GM23338 (cell line): Measurements from ENCODE around the gene SUPT3H. TPM values are rescaled to one million over a fixed set of nuclear protein-coding genes. Genes with fewer than 3 reads are reported as not detected.

ENCODE experiments used
- ATAC-seq: fragments of 200-7000 bp; cut with Tn5 transposase; 3 replicates; pipeline ENCODE4 v1.9.1; 2020
- DNase-seq: peaks from one replicate; pipeline ENCODE4 v3.0.0-alpha.2; 2015; ENCODE audit warnings: low spot score
- H2AFZ ChIP-seq: fragments of 200-600 bp; sonication (generic); 2 replicates; pipeline ENCODE4 v1.8.0; 2016; ENCODE audit warnings: antibody characterized with exemption, mild to moderate bottlenecking, moderate library complexity
- H3F3A ChIP-seq: fragments of 200-600 bp; sonication (generic); replicated peaks from 2 replicates; pipeline ENCODE4 v1.8.0; 2017; ENCODE audit warnings: antibody characterized with exemption, mixed run types, low read depth
- H3K27ac ChIP-seq: fragments of 200-600 bp; sonication (generic); 2 replicates; pipeline ENCODE4 v1.6.1; 2016; ENCODE audit warnings: low read depth
- H3K27me3 ChIP-seq: fragments of 200-600 bp; sonication (generic); 2 replicates; pipeline ENCODE4 v1.8.0; 2016; ENCODE audit warnings: mild to moderate bottlenecking, mixed run types, moderate library complexity; ENCODE audit not compliant: insufficient read depth
- H3K36me3 ChIP-seq: fragments of 200-600 bp; sonication (generic); 2 replicates; pipeline ENCODE4 v1.8.0; 2016; ENCODE audit warnings: mild to moderate bottlenecking; ENCODE audit not compliant: insufficient read depth
- H3K4me1 ChIP-seq: fragments of 200-600 bp; sonication (generic); 2 replicates; pipeline ENCODE4 v1.8.0; 2016; ENCODE audit warnings: mild to moderate bottlenecking, moderate library complexity; ENCODE audit not compliant: insufficient read depth
- H3K4me2 ChIP-seq: fragments of 200-600 bp; sonication (generic); 2 replicates; pipeline ENCODE4 v1.7.1; 2017; ENCODE audit warnings: mixed run types
- H3K4me3 ChIP-seq: fragments of 200-600 bp; sonication (generic); 2 replicates; pipeline ENCODE4 v1.6.1; 2016; ENCODE audit warnings: mixed run types
- H3K79me2 ChIP-seq: fragments of 200-600 bp; sonication (generic); replicated peaks from 2 replicates; pipeline ENCODE4 v1.8.0; 2017; ENCODE audit warnings: mild to moderate bottlenecking; ENCODE audit not compliant: insufficient read depth
- H3K9me2 ChIP-seq: fragments of 200-600 bp; sonication (generic); 2 replicates; pipeline ENCODE4 v1.8.0; 2017; ENCODE audit not compliant: insufficient read depth
- H4K20me1 ChIP-seq: fragments of 200-600 bp; sonication (generic); replicated peaks from 2 replicates; pipeline ENCODE4 v1.8.0; 2017; ENCODE audit warnings: mild to moderate bottlenecking; ENCODE audit not compliant: insufficient read depth
- H3K27ac Mint-ChIP-seq: 2 replicates; pipeline ENCODE4 v1.8.0; 2020; ENCODE audit warnings: inconsistent platforms, mild to moderate bottlenecking, moderate library complexity, mixed read lengths
- H3K27me3 Mint-ChIP-seq: 3 replicates; pipeline ENCODE4 v1.8.0; 2022; ENCODE audit warnings: low read depth, mild to moderate bottlenecking, moderate library complexity, mixed read lengths, inconsistent platforms; ENCODE audit not compliant: insufficient read depth, poor library complexity
- H3K36me3 Mint-ChIP-seq: 3 replicates; pipeline ENCODE4 v1.8.0; 2021; ENCODE audit warnings: low read depth, mild to moderate bottlenecking, inconsistent platforms, moderate library complexity, mixed read lengths
- H3K4me1 Mint-ChIP-seq: 3 replicates; pipeline ENCODE4 v1.8.0; 2020; ENCODE audit warnings: mild to moderate bottlenecking, inconsistent platforms, mixed read lengths
- H3K4me3 Mint-ChIP-seq: 3 replicates; pipeline ENCODE4 v1.8.0; 2021; ENCODE audit warnings: moderate library complexity, mild to moderate bottlenecking, inconsistent platforms, mixed read lengths
- H3K9me3 Mint-ChIP-seq: 3 replicates; pipeline ENCODE4 v1.8.0; 2020; ENCODE audit warnings: moderate library complexity, mild to moderate bottlenecking, inconsistent platforms, mixed read lengths
- CREB1 ChIP-seq: fragments of 250-450 bp; sonication (Bioruptor Pico); IDR thresholded peaks from 2 replicates; pipeline ENCODE4 v1.5.0; 2020; ENCODE audit warnings: low read depth, mild to moderate bottlenecking, moderate library complexity
- EZH2phosphoT487 ChIP-seq: fragments of 200-600 bp; sonication (generic); IDR thresholded peaks from one replicate; pipeline ENCODE4 v1.8.1; 2018; ENCODE audit warnings: antibody characterized with exemption; ENCODE audit not compliant: unreplicated experiment
- JUNB ChIP-seq: IDR thresholded peaks from one replicate; pipeline ENCODE4 v1.6.1; 2016; ENCODE audit warnings: antibody characterized with exemption; ENCODE audit not compliant: unreplicated experiment
- STAT1 ChIP-seq: IDR thresholded peaks from one replicate; pipeline ENCODE4 v1.6.1; 2016; ENCODE audit warnings: antibody characterized with exemption; ENCODE audit not compliant: unreplicated experiment
- ZNF331 ChIP-seq: fragments of 250-450 bp; sonication (Bioruptor Pico); IDR thresholded peaks from 2 replicates; pipeline ENCODE4 v1.5.0; 2020; ENCODE audit warnings: low read depth, mild to moderate bottlenecking, moderate library complexity
- polyA plus RNA-seq: library from polyadenylated mRNA; unstranded; fragments of >200 nt; fragmentation: Nextera tagmentation; extraction: Ambion mirVana; gene quantifications from 2 replicates; pipeline ENCODE4 v1.2.1, GENCODE V29; 2016
- total RNA-seq: library from RNA; depleted of rRNA; stranded (reverse); fragments of >200 nt; shearing (Covaris generic); gene quantifications from 2 replicates; pipeline ENCODE4 v1.2.3, GENCODE V29; 2014
- TF ChIP-seq, protein P1 (sequence below): IDR thresholded peaks from one replicate; pipeline ENCODE4 v1.6.1; 2018; ENCODE audit warnings: antibody characterized with exemption; ENCODE audit not compliant: unreplicated experiment
- TF ChIP-seq, protein P2 (sequence below): fragments of 250-450 bp; sonication (Bioruptor Pico); IDR thresholded peaks from 2 replicates; pipeline ENCODE4 v1.5.0; 2020; ENCODE audit warnings: mild to moderate bottlenecking, moderate library complexity
- TF ChIP-seq, protein P3 (sequence below), 2 experiments: fragments of 200-600 bp in 1 of 2; sonication (generic) in 1 of 2; conservative IDR thresholded peaks; 2 replicates each; pipeline versions ENCODE4 v1.5.1 to v1.6.1; 2016 to 2017; ENCODE audit warnings: antibody characterized with exemption in 2 of 2, low read depth in 2 of 2, mild to moderate bottlenecking in 2 of 2, moderate library complexity in 1 of 2

The SUPT3H gene
- total and polyA plus RNA-seq, 2 experiments from 2014 or later = 11.4 to 30.1 TPM

DNA sequence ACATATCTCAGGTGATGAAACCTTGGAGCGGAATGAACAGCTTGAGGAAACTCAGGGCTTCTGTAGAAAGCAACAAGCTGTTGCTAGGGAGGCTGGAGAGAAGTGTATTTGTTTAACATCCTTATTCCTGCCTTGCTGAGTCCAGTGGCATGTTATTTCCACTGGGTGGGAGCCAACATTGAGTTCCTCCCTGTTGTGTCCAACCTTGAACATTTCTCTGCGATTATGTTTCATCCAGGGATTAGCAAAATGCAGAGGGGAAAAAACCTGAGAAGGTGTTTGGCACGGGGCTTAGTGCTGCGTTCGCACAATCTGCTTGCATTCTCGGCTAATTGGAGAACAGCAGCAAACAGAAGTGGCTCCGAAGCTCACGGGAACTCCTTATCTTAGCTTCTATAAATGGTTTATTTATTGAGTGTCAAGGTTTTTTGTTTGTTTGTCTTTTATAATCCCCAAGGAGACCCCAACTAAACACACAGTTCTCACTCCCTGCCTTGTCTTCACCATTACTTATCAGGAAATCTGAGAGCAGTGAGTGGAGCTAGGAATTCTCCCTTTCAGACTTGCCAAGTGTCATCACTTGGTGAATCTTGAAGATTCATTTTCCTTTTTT is 577.5 kb downstream of the SUPT3H start:
- H2AFZ ChIP-seq = no peak overlapping the region
- no peaks in the 10 kb centered on the region for H3F3A ChIP-seq
- no peak overlapping the region for H3K4me3 Mint-ChIP-seq
- DNase-seq = no peak
- H3K27ac Mint-ChIP-seq = no peak overlapping the region
- H3K4me3 ChIP-seq = no peak overlapping the region
- no peak overlapping the region for H3K27ac ChIP-seq
- H3K4me1 Mint-ChIP-seq = peaks cover 14% of the 10 kb centered on the region; the same call in 2 of the 3 replicates
- H3K27me3 Mint-ChIP-seq = no peaks in the 10 kb centered on the region
- no peaks in the 10 kb centered on the region for H3K27me3 ChIP-seq
- no peaks in the 10 kb centered on the region for H3K36me3 Mint-ChIP-seq
- H3K9me3 Mint-ChIP-seq = no peaks in the 10 kb centered on the region
- no peak for TF ChIP-seq ZNF331 (CRISPR knock-in tag)
- no peak for TF ChIP-seq STAT1
- no peak for TF ChIP-seq CREB1
- no peak for TF ChIP-seq EZH2phosphoT487
- H3K79me2 ChIP-seq = no peaks in the 10 kb centered on the region
- peaks cover 20% of the 10 kb centered on the region for H3K4me1 ChIP-seq
- H3K4me2 ChIP-seq = no peak overlapping the region
- peaks cover 7% of the 10 kb centered on the region for H3K9me2 ChIP-seq
- H3K36me3 ChIP-seq = no peaks in the 10 kb centered on the region
- H4K20me1 ChIP-seq = no peaks in the 10 kb centered on the region
- no peak for ATAC-seq

DNA sequence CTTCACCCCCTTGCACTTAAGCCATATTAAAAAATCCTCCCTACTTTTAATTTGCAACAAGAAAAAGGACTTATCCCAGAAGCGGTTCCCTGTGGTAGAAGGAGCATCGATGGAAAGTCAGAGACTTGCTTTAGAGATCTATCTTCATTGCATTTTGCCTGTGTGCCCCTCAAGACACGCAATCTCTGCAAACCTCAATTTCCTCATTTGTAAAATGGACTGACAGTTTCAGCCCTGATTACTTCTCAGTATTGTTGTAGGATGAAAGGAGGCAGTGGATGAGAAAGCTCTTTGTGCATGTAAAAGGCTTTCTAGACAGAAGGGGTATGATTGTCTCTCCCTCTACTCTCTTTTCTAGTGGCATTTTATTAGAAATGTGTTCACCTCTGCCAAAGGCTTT is 580.0 kb downstream of the SUPT3H start:
- Histone ChIP-seq H3K4me2 (peak overlapping the region; percentile 21; the same call in 1 of the 2 replicates), H3K4me1 (peaks cover 20% of the 10 kb centered on the region), H3K79me2 (no peaks in the 10 kb centered on the region), H4K20me1 (no peaks in the 10 kb centered on the region), H3K27me3 (no peaks in the 10 kb centered on the region), H3F3A (no peaks in the 10 kb centered on the region), H3K4me3 (no peak overlapping the region), H3K36me3 (no peaks in the 10 kb centered on the region), H3K9me2 (peaks cover 10% of the 10 kb centered on the region), H2AFZ (peak overlapping the region; percentile 66), H3K27ac (no peak overlapping the region)
- peaks cover 14% of the 10 kb centered on the region; the same call in 2 of the 3 replicates for H3K4me1 Mint-ChIP-seq
- no peak for ATAC-seq
- no peaks in the 10 kb centered on the region for H3K27me3 Mint-ChIP-seq
- DNase-seq = no peak
- H3K36me3 Mint-ChIP-seq = no peaks in the 10 kb centered on the region; the same call in 2 of the 3 replicates
- H3K4me3 Mint-ChIP-seq = no peak overlapping the region
- H3K9me3 Mint-ChIP-seq = no peaks in the 10 kb centered on the region
- no peak overlapping the region for H3K27ac Mint-ChIP-seq
- TF ChIP-seq, protein P1, sequence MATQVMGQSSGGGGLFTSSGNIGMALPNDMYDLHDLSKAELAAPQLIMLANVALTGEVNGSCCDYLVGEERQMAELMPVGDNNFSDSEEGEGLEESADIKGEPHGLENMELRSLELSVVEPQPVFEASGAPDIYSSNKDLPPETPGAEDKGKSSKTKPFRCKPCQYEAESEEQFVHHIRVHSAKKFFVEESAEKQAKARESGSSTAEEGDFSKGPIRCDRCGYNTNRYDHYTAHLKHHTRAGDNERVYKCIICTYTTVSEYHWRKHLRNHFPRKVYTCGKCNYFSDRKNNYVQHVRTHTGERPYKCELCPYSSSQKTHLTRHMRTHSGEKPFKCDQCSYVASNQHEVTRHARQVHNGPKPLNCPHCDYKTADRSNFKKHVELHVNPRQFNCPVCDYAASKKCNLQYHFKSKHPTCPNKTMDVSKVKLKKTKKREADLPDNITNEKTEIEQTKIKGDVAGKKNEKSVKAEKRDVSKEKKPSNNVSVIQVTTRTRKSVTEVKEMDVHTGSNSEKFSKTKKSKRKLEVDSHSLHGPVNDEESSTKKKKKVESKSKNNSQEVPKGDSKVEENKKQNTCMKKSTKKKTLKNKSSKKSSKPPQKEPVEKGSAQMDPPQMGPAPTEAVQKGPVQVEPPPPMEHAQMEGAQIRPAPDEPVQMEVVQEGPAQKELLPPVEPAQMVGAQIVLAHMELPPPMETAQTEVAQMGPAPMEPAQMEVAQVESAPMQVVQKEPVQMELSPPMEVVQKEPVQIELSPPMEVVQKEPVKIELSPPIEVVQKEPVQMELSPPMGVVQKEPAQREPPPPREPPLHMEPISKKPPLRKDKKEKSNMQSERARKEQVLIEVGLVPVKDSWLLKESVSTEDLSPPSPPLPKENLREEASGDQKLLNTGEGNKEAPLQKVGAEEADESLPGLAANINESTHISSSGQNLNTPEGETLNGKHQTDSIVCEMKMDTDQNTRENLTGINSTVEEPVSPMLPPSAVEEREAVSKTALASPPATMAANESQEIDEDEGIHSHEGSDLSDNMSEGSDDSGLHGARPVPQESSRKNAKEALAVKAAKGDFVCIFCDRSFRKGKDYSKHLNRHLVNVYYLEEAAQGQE = no peak
- TF ChIP-seq CREB1 (no peak), JUNB (no peak), STAT1 (no peak)
- TF ChIP-seq, protein P2, sequence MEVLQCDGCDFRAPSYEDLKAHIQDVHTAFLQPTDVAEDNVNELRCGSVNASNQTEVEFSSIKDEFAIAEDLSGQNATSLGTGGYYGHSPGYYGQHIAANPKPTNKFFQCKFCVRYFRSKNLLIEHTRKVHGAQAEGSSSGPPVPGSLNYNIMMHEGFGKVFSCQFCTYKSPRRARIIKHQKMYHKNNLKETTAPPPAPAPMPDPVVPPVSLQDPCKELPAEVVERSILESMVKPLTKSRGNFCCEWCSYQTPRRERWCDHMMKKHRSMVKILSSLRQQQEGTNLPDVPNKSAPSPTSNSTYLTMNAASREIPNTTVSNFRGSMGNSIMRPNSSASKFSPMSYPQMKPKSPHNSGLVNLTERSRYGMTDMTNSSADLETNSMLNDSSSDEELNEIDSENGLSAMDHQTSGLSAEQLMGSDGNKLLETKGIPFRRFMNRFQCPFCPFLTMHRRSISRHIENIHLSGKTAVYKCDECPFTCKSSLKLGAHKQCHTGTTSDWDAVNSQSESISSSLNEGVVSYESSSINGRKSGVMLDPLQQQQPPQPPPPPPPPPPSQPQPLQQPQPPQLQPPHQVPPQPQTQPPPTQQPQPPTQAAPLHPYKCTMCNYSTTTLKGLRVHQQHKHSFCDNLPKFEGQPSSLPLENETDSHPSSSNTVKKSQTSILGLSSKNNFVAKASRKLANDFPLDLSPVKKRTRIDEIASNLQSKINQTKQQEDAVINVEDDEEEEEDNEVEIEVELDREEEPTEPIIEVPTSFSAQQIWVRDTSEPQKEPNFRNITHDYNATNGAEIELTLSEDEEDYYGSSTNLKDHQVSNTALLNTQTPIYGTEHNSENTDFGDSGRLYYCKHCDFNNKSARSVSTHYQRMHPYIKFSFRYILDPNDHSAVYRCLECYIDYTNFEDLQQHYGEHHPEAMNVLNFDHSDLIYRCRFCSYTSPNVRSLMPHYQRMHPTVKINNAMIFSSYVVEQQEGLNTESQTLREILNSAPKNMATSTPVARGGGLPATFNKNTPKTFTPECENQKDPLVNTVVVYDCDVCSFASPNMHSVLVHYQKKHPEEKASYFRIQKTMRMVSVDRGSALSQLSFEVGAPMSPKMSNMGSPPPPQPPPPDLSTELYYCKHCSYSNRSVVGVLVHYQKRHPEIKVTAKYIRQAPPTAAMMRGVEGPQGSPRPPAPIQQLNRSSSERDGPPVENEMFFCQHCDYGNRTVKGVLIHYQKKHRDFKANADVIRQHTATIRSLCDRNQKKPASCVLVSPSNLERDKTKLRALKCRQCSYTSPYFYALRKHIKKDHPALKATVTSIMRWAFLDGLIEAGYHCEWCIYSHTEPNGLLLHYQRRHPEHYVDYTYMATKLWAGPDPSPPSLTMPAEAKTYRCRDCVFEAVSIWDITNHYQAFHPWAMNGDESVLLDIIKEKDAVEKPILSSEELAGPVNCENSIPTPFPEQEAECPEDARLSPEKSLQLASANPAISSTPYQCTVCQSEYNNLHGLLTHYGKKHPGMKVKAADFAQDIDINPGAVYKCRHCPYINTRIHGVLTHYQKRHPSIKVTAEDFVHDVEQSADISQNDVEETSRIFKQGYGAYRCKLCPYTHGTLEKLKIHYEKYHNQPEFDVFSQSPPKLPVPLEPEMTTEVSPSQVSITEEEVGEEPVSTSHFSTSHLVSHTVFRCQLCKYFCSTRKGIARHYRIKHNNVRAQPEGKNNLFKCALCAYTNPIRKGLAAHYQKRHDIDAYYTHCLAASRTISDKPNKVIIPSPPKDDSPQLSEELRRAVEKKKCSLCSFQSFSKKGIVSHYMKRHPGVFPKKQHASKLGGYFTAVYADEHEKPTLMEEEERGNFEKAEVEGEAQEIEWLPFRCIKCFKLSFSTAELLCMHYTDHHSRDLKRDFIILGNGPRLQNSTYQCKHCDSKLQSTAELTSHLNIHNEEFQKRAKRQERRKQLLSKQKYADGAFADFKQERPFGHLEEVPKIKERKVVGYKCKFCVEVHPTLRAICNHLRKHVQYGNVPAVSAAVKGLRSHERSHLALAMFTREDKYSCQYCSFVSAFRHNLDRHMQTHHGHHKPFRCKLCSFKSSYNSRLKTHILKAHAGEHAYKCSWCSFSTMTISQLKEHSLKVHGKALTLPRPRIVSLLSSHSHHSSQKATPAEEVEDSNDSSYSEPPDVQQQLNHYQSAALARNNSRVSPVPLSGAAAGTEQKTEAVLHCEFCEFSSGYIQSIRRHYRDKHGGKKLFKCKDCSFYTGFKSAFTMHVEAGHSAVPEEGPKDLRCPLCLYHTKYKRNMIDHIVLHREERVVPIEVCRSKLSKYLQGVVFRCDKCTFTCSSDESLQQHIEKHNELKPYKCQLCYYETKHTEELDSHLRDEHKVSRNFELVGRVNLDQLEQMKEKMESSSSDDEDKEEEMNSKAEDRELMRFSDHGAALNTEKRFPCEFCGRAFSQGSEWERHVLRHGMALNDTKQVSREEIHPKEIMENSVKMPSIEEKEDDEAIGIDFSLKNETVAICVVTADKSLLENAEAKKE (CRISPR knock-in tag) = no peak
- TF ChIP-seq, protein P3, sequence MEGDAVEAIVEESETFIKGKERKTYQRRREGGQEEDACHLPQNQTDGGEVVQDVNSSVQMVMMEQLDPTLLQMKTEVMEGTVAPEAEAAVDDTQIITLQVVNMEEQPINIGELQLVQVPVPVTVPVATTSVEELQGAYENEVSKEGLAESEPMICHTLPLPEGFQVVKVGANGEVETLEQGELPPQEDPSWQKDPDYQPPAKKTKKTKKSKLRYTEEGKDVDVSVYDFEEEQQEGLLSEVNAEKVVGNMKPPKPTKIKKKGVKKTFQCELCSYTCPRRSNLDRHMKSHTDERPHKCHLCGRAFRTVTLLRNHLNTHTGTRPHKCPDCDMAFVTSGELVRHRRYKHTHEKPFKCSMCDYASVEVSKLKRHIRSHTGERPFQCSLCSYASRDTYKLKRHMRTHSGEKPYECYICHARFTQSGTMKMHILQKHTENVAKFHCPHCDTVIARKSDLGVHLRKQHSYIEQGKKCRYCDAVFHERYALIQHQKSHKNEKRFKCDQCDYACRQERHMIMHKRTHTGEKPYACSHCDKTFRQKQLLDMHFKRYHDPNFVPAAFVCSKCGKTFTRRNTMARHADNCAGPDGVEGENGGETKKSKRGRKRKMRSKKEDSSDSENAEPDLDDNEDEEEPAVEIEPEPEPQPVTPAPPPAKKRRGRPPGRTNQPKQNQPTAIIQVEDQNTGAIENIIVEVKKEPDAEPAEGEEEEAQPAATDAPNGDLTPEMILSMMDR (conservative IDR thresholded peaks at IDR 0.05; ENCODE audit: low read depth in 2 of 2) = no peak
